OCI-LY1 (cell line): Measurements from ENCODE around the gene NRG2.

Source experiments
- H2AFZ ChIP-seq: fragments of 200-600 bp; sonication (generic), shearing (Covaris generic); 2 replicates; pipeline ENCODE4 v1.6.0; 2014; ENCODE audit warnings: antibody characterized with exemption, mild to moderate bottlenecking, low read length
- H3F3A ChIP-seq: fragments of 200-600 bp; sonication (generic), shearing (Covaris generic); 2 replicates; pipeline ENCODE4 v1.6.0; 2014; ENCODE audit warnings: mild to moderate bottlenecking, antibody characterized with exemption, low read length, moderate library complexity; ENCODE audit not compliant: insufficient read depth
- H3K27ac ChIP-seq: fragments of 200-600 bp; sonication (generic); 2 replicates; pipeline ENCODE4 v1.5.1; 2014; ENCODE audit warnings: low read length, mixed run types, mild to moderate bottlenecking, low read depth; ENCODE audit not compliant: poor library complexity, severe bottlenecking
- H3K27me3 ChIP-seq: fragments of 200-600 bp; sonication (generic); 2 replicates; pipeline ENCODE4 v1.6.0; 2014; ENCODE audit warnings: antibody characterized with exemption, mild to moderate bottlenecking, low read length, moderate library complexity; ENCODE audit not compliant: insufficient read depth
- H3K36me3 ChIP-seq: fragments of 200-600 bp; sonication (generic); 2 replicates; pipeline ENCODE4 v1.6.1; 2014; ENCODE audit warnings: mild to moderate bottlenecking, antibody characterized with exemption, low read length, moderate library complexity, mixed read lengths; ENCODE audit not compliant: insufficient read depth
- H3K4me1 ChIP-seq: fragments of 200-600 bp; sonication (generic); 2 replicates; pipeline ENCODE4 v1.5.1; 2014; ENCODE audit warnings: mild to moderate bottlenecking, low read length, moderate library complexity; ENCODE audit not compliant: insufficient read depth, severe bottlenecking
- H3K4me2 ChIP-seq: fragments of 200-600 bp; sonication (generic), shearing (Covaris generic); 2 replicates; pipeline ENCODE4 v1.6.1; 2014; ENCODE audit warnings: low read length
- H3K4me3 ChIP-seq: fragments of 200-600 bp; sonication (generic); 2 replicates; pipeline ENCODE4 v1.5.1; 2014; ENCODE audit warnings: low read length, low read depth, mild to moderate bottlenecking, mixed read lengths; ENCODE audit not compliant: poor library complexity, severe bottlenecking
- H3K79me2 ChIP-seq: fragments of 200-600 bp; shearing (Covaris generic); 2 replicates; pipeline ENCODE4 v1.6.1; 2016; ENCODE audit warnings: mixed run types, low read length, mixed read lengths; ENCODE audit not compliant: insufficient read depth
- H3K9ac ChIP-seq: fragments of 200-600 bp; sonication (generic), shearing (Covaris generic); 2 replicates; pipeline ENCODE4 v1.6.1; 2014; ENCODE audit warnings: mild to moderate bottlenecking, low read length, mixed read lengths
- H3K9me2 ChIP-seq: fragments of 200-600 bp; sonication (generic), shearing (Covaris generic); 2 replicates; pipeline ENCODE4 v1.6.1; 2014; ENCODE audit warnings: low read depth, mild to moderate bottlenecking, low read length, mixed read lengths
- H3K9me3 ChIP-seq: fragments of 200-600 bp; shearing (Covaris generic); 2 replicates; pipeline ENCODE4 v1.6.1; 2014; ENCODE audit warnings: low read length, mixed read lengths
- H4K20me1 ChIP-seq: fragments of 200-600 bp; sonication (generic), shearing (Covaris generic); 2 replicates; pipeline ENCODE4 v1.6.0; 2016; ENCODE audit warnings: mild to moderate bottlenecking, low read length; ENCODE audit not compliant: insufficient read depth
- CTCF ChIP-seq: fragments of 200-600 bp; sonication (generic), shearing (Covaris generic); IDR thresholded peaks from 2 replicates; pipeline ENCODE4 v1.5.1; 2017; ENCODE audit warnings: mild to moderate bottlenecking, antibody characterized with exemption, low read length, moderate library complexity, mixed read lengths
- EZH2 ChIP-seq: fragments of 200-600 bp; sonication (generic), shearing (Covaris generic); IDR thresholded peaks from 2 replicates; pipeline ENCODE4 v1.8.0; 2017; ENCODE audit warnings: borderline replicate concordance, mixed run types, mild to moderate bottlenecking, antibody characterized with exemption, low read length, moderate library complexity, mixed read lengths

The NRG2 gene

DNA sequence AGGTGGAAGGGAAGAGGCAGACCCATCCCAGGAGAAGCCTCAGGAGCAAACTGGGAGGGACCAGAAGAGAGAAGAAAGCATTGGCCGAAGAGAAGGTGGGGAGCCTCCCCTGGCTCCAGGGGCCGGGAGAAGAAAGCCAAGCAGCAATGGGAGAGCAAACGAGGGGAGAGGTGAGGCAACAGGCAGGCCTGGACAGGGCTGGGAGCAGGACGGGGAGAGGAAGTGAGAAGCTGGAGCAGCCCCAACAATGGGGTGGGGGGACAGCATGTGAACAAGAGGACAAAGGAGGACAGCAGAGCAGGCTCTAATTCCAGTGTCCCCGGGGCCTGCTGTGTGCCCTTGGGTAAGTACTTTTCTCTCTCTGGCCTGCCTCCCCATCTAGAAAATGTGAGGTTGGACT, 132.2 kb downstream of the NRG2 start:
- TF ChIP-seq CTCF = no peak
- no peak for TF ChIP-seq EZH2
- no peaks in the 10 kb centered on the region for H3F3A ChIP-seq
- H3K4me1 ChIP-seq = no peaks in the 10 kb centered on the region
- H3K9me2 ChIP-seq = no peaks in the 10 kb centered on the region
- H3K4me3 ChIP-seq = no peak overlapping the region
- H3K4me2 ChIP-seq = no peak overlapping the region
- no peaks in the 10 kb centered on the region for H3K27me3 ChIP-seq
- no peak overlapping the region for H2AFZ ChIP-seq
- H4K20me1 ChIP-seq = no peaks in the 10 kb centered on the region
- no peaks in the 10 kb centered on the region for H3K36me3 ChIP-seq
- H3K9ac ChIP-seq = no peak overlapping the region
- no peaks in the 10 kb centered on the region for H3K79me2 ChIP-seq
- no peaks in the 10 kb centered on the region for H3K9me3 ChIP-seq
- no peak overlapping the region for H3K27ac ChIP-seq

DNA sequence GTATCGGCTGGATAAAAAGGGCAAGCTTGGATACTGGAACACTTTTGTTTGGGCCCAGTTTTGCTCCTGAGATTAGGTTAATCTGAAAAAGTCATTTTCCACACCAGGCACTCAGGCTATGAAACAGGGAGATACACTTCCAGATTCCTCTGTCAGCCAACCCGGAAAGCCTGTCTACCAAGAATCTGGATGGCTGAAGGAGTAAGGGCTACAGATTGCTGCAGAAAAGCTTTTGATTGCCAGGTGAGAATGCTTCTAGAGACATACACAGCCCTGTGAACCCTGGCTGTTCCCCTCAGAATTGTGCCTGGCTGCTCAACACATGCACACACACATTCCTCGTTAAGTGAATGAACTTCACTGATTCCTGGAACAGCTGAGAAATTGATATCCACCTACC, 133.1 kb downstream of the NRG2 start:
- Histone ChIP-seq H3K9ac (no peak overlapping the region), H3K4me1 (no peaks in the 10 kb centered on the region), H3K9me3 (no peaks in the 10 kb centered on the region)

GRCh38 chr5:139908749-139909148, 134.3 kb downstream of the NRG2 start:
- H3K79me2 ChIP-seq = no peaks in the 10 kb centered on the region
- no peak overlapping the region for H2AFZ ChIP-seq
- H3K9ac ChIP-seq = no peak overlapping the region

More for the DNA sequence above, 133.1 kb downstream of the NRG2 start:
- no peak overlapping the region for H3K4me2 ChIP-seq
- no peaks in the 10 kb centered on the region for H3K27me3 ChIP-seq
- H2AFZ ChIP-seq = no peak overlapping the region
- no peaks in the 10 kb centered on the region for H3K9me2 ChIP-seq
- no peaks in the 10 kb centered on the region for H3K79me2 ChIP-seq
- no peaks in the 10 kb centered on the region for H3F3A ChIP-seq
- no peaks in the 10 kb centered on the region for H3K36me3 ChIP-seq
- no peak overlapping the region for H3K27ac ChIP-seq
- no peak overlapping the region for H3K4me3 ChIP-seq
- no peak for TF ChIP-seq CTCF
- TF ChIP-seq EZH2 = no peak
- H4K20me1 ChIP-seq = no peaks in the 10 kb centered on the region

DNA sequence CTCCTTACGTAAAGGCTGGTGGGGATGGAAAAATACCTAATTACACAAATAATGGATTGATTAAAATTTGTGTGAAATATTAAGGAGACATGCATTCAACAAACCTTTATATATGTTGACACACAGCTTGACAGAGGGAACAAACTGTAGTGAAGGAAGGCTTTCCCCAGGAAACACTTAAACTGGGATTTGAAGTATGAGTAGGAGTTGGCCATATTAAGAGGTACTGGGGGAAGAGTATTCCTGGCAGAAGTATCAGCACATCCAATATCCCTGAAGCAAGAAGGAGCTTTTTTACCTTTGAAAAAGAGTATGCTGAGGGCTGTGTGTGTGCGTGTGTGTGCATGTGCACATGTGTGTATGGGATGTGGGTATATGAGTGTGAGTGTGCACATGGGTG, 136.4 kb downstream of the NRG2 start:
- Histone ChIP-seq H2AFZ (no peak overlapping the region), H3K4me3 (no peak overlapping the region), H3K9me2 (no peaks in the 10 kb centered on the region), H3K4me1 (no peaks in the 10 kb centered on the region), H3K27ac (no peak overlapping the region), H3F3A (no peaks in the 10 kb centered on the region), H3K4me2 (no peak overlapping the region), H3K27me3 (no peaks in the 10 kb centered on the region; the same call in 1 of the 2 replicates), H3K79me2 (no peaks in the 10 kb centered on the region), H3K9ac (no peak overlapping the region), H3K9me3 (no peaks in the 10 kb centered on the region), H4K20me1 (no peaks in the 10 kb centered on the region), H3K36me3 (no peaks in the 10 kb centered on the region)
- TF ChIP-seq EZH2 = no peak
- no peak for TF ChIP-seq CTCF

More at GRCh38 chr5:139908749-139909148, 134.3 kb downstream of the NRG2 start:
- Histone ChIP-seq H3F3A (no peaks in the 10 kb centered on the region), H3K4me1 (no peaks in the 10 kb centered on the region), H3K4me3 (no peak overlapping the region), H3K9me2 (no peaks in the 10 kb centered on the region), H3K36me3 (no peaks in the 10 kb centered on the region), H3K9me3 (no peaks in the 10 kb centered on the region), H3K27me3 (no peaks in the 10 kb centered on the region; the same call in 1 of the 2 replicates), H4K20me1 (no peaks in the 10 kb centered on the region), H3K4me2 (no peak overlapping the region), H3K27ac (no peak overlapping the region)
- no peak for TF ChIP-seq EZH2
